Lung (tissue), 12 donors: ENCODE measurements around the gene ARHGEF17. TPM values are rescaled to one million over a fixed set of nuclear protein-coding genes. Genes with fewer than 3 reads are reported as not detected.

Source experiments
- ATAC-seq: fragments of 200-7000 bp; cut with Tn5 transposase; one replicate; pipeline ENCODE4 v1.9.1; 2020; ENCODE audit warnings: moderate number of reproducible peaks; ENCODE audit not compliant: insufficient read depth, low FRiP score
- DNase-seq, 3 donors: peaks; one replicate each; pipeline ENCODE4 v3.0.0-alpha.2; 2013 to 2017
- H3K27ac ChIP-seq, 2 donors: one replicate each; pipeline ENCODE4 v1.5.1; 2013; ENCODE audit warnings: mild to moderate bottlenecking in 2 of 2, moderate library complexity in 2 of 2, control low read depth in 1 of 2, inconsistent platforms in 1 of 2, low read depth in 1 of 2, low read length in 1 of 2
- H3K27me3 ChIP-seq, 3 donors: one replicate each; pipeline ENCODE4 v1.5.1; 2013; ENCODE audit warnings: low read length in 2 of 3; ENCODE audit not compliant: control insufficient read depth in 3 of 3, insufficient read depth in 3 of 3
- H3K36me3 ChIP-seq, 4 donors: one replicate each; pipeline ENCODE4 v1.5.1; 2013; ENCODE audit warnings: low read length in 4 of 4, mild to moderate bottlenecking in 1 of 4, moderate library complexity in 1 of 4; ENCODE audit not compliant: control insufficient read depth in 4 of 4, insufficient read depth in 4 of 4
- H3K4me1 ChIP-seq, 5 donors: one replicate each; pipeline ENCODE4 v1.5.1; 2013; ENCODE audit warnings: low read length in 5 of 5, mild to moderate bottlenecking in 2 of 5, moderate library complexity in 1 of 5; ENCODE audit not compliant: control insufficient read depth in 5 of 5, insufficient read depth in 5 of 5
- H3K4me3 ChIP-seq: one replicate; pipeline ENCODE4 v1.5.1; 2013; ENCODE audit warnings: mild to moderate bottlenecking, control low read depth, moderate library complexity
- H3K9ac ChIP-seq, 2 donors: one replicate each; pipeline ENCODE4 v1.5.1; 2013; ENCODE audit warnings: low read length in 2 of 2, control low read depth in 1 of 2; ENCODE audit not compliant: insufficient read depth in 1 of 2
- H3K9me3 ChIP-seq, 4 donors: one replicate each; pipeline ENCODE4 v1.5.1; 2013; ENCODE audit warnings: low read length in 3 of 4, mild to moderate bottlenecking in 1 of 4, moderate library complexity in 1 of 4; ENCODE audit not compliant: control insufficient read depth in 4 of 4, insufficient read depth in 3 of 4
- CTCF ChIP-seq: IDR thresholded peaks from 2 replicates; pipeline ENCODE4 v1.5.1; 2012; ENCODE audit warnings: mild to moderate bottlenecking; ENCODE audit errors: control extremely low read depth, extremely low read depth
- WGBS, 2 donors: extraction: QIAGEN DNeasy Blood & Tissue Kit; methylation state at CpG; one replicate each; pipeline ENCODE4 v1.1.7; 2013; 5-methylcytosine and 5-hydroxymethylcytosine counted together
- polyA plus RNA-seq, 2 donors: library from polyadenylated mRNA; stranded (reverse); fragments of 200-250 nt; gene quantifications; one replicate each; pipeline ENCODE4 v1.2.1, GENCODE V29; 2013
- total RNA-seq, 2 donors: library from RNA; depleted of rRNA in 1 of 2; stranded (reverse); fragments of >200 nt in 1 of 2; gene quantifications; one replicate each; pipeline ENCODE4 v1.2.1, GENCODE V29; 2014 to 2021
- donor health status: control.
- donor health status: control.
- donor health status: Bipolar disorder and iron deficiency.
- donor health status: healthy.
- donor health status: DM: yes; HTN: yes; CAD: no.

ARHGEF17 gene
- total and polyA plus RNA-seq, 4 donors: 27.9 to 74.6 (median 53.5) TPM

- ATAC-seq: no peak
- 89 to 93% methylated on average over 5 of the region's 5 CpGs for whole genome bisulfite sequencing, 2 donors
These were observed 9.8 kb upstream of the ARHGEF17 start for GRCh38 chr11:73298233-73298632.

GRCh38 chr11:73299751-73300150 lies 8.3 kb upstream of the ARHGEF17 start:
- WGBS, 2 donors: 91 to 93% methylated on average over 10 of the region's 10 CpGs
- Histone ChIP-seq H3K9ac (no peak overlapping the region), H3K27me3 (no peaks in the 10 kb centered on the region), H3K4me3 (no peak overlapping the region), H3K9me3 (no peaks in the 10 kb centered on the region), H3K4me1 (no peaks in the 10 kb centered on the region), H3K36me3 (no peaks in the 10 kb centered on the region), H3K27ac (no peak overlapping the region)
- no peak for ATAC-seq
- DNase-seq: no peak
- TF ChIP-seq CTCF: no peak

More at GRCh38 chr11:73298233-73298632, 9.8 kb upstream of the ARHGEF17 start:
- Histone ChIP-seq H3K9me3 (no peaks in the 10 kb centered on the region), H3K27ac (no peak overlapping the region), H3K36me3 (no peaks in the 10 kb centered on the region), H3K4me1 (no peaks in the 10 kb centered on the region), H3K27me3 (no peaks in the 10 kb centered on the region), H3K9ac (no peak overlapping the region), H3K4me3 (no peak overlapping the region)
- DNase-seq: no peak
- TF ChIP-seq CTCF: no peak

- Histone ChIP-seq H3K9me3 (no peaks in the 10 kb centered on the region), H3K27ac (no peak overlapping the region), H3K27me3 (no peaks in the 10 kb centered on the region), H3K36me3 (peaks cover 0 to 7% (median 0%) of the 10 kb centered on the region in 4 donors), H3K4me1 (peaks cover 0 to 27% (median 7%) of the 10 kb centered on the region in 5 donors), H3K9ac (no peak overlapping the region), H3K4me3 (no peak overlapping the region)
- TF ChIP-seq CTCF: no peak
- DNase-seq: no peak
- 76 to 77% methylated on average over 7 of the region's 7 CpGs for WGBS, 2 donors
- no peak for ATAC-seq
These were observed 1.8 kb upstream of the ARHGEF17 start for GRCh38 chr11:73306069-73306841.
